Ectodermal cell (in vitro differentiated cells): Measurements from ENCODE around the gene PLEKHO2. TPM values are rescaled to one million over a fixed set of nuclear protein-coding genes. Genes with fewer than 3 reads are reported as not detected.
"Not testable (repeated sequence)": the region's sequence is repeated elsewhere in the genome, so short reads cannot be mapped to it uniquely, and the experiment has no call there.

ENCODE experiments used
- H3K27ac ChIP-seq: 2 replicates; pipeline ENCODE4 v1.7.0; 2013; ENCODE audit warnings: mild to moderate bottlenecking, low read depth, low read length; ENCODE audit not compliant: insufficient read depth, poor library complexity, severe bottlenecking
- H3K27me3 ChIP-seq: 2 replicates; pipeline ENCODE4 v1.7.0; 2013; ENCODE audit warnings: mild to moderate bottlenecking, low read length; ENCODE audit not compliant: insufficient read depth, control insufficient read depth, poor library complexity, severe bottlenecking
- H3K36me3 ChIP-seq: one replicate; pipeline ENCODE4 v1.7.0; 2013; ENCODE audit warnings: low read length; ENCODE audit not compliant: control insufficient read depth, insufficient read depth
- H3K4me1 ChIP-seq: one replicate; pipeline ENCODE4 v1.7.0; 2013; ENCODE audit warnings: low read length; ENCODE audit not compliant: control insufficient read depth, insufficient read depth
- H3K4me3 ChIP-seq: 2 replicates; pipeline ENCODE4 v1.7.0; 2013; ENCODE audit warnings: low read depth, low read length, control low read depth; ENCODE audit not compliant: insufficient read depth
- H3K9me3 ChIP-seq: 2 replicates; pipeline ENCODE4 v1.7.0; 2013; ENCODE audit warnings: mild to moderate bottlenecking, low read length, moderate library complexity; ENCODE audit not compliant: control insufficient read depth
- WGBS, 2 experiments: methylation state at CpG; one replicate each; pipeline ENCODE4 v1.1.7; 2013; ENCODE audit warnings: missing lambda C conversion rate in 2 of 2; 5-methylcytosine and 5-hydroxymethylcytosine counted together
- polyA plus RNA-seq, 4 experiments: library from polyadenylated mRNA; stranded (reverse); fragments of 50-300 nt; gene quantifications; one replicate each; pipeline ENCODE4 v1.2.3, GENCODE V29; 2013

PLEKHO2 gene
- polyA plus RNA-seq (2013, experiment 1 of 4), result 14.3 TPM
- 14.6 TPM for polyA plus RNA-seq (2013, experiment 2 of 4)
- polyA plus RNA-seq (2013, experiment 3 of 4), result 11.2 TPM
- polyA plus RNA-seq (2013, experiment 4 of 4), result 13.1 TPM

- WGBS, 2 experiments, result 0% methylated on average over 69 to 70 of the region's 75 CpGs
- no peaks in the 10 kb centered on the region for H3K9me3 ChIP-seq
Measured at GRCh38 chr15:64841344-64842095, at the start of gene PLEKHO2. PLEKHO2 (plus strand) TSS chr15:64841915; CDS start chr15:64842017, 102 bp downstream.

GRCh38 chr15:64792282-64792681, 49.4 kb upstream of the PLEKHO2 start:
- Histone ChIP-seq H3K36me3 (no peaks in the 10 kb centered on the region), H3K4me3 (no peak overlapping the region), H3K4me1 (no peaks in the 10 kb centered on the region), H3K9me3 (no peaks in the 10 kb centered on the region), H3K27ac (no peak overlapping the region), H3K27me3 (no peaks in the 10 kb centered on the region)
- 88 to 94% methylated on average over 3 of the region's 3 CpGs for WGBS, 2 experiments

More at GRCh38 chr15:64841344-64842095, at the start of gene PLEKHO2:
- H3K4me1 ChIP-seq, result peaks cover 31% of the 10 kb centered on the region
- H3K4me3 ChIP-seq, result peak within 1 kb of the TSS; percentile 79
- H3K36me3 ChIP-seq, result no peaks in the 10 kb centered on the region
- peak within 1 kb of the TSS; percentile 77 for H3K27ac ChIP-seq
- H3K27me3 ChIP-seq, result no peaks in the 10 kb centered on the region

- H3K9me3 ChIP-seq, H3K4me3 ChIP-seq, H3K36me3 ChIP-seq, H3K4me1 ChIP-seq, H3K27me3 ChIP-seq, H3K27ac ChIP-seq: not testable (repeated sequence)
- WGBS, 2 experiments, result 93 to 96% methylated on average over 7 of the region's 7 CpGs
Measured at GRCh38 chr15:64795299-64795698, 46.4 kb upstream of the PLEKHO2 start.

- not testable (repeated sequence) for H3K27ac ChIP-seq
Measured at GRCh38 chr15:64795921-64796320, 45.8 kb upstream of the PLEKHO2 start.

GRCh38 chr15:64798905-64799304, 42.8 kb upstream of the PLEKHO2 start:
- not testable (repeated sequence) for H3K4me1 ChIP-seq, H3K36me3 ChIP-seq, H3K27ac ChIP-seq, H3K4me3 ChIP-seq, H3K9me3 ChIP-seq, H3K27me3 ChIP-seq
- 88 to 91% methylated on average over 23 to 24 of the region's 29 CpGs for WGBS, 2 experiments

More at GRCh38 chr15:64795921-64796320, 45.8 kb upstream of the PLEKHO2 start:
- not testable (repeated sequence) for H3K4me1 ChIP-seq, H3K27me3 ChIP-seq, H3K4me3 ChIP-seq, H3K36me3 ChIP-seq, H3K9me3 ChIP-seq
- 92% methylated on average over 9 of the region's 9 CpGs for WGBS, 2 experiments

GRCh38 chr15:64800476-64800875, 41.2 kb upstream of the PLEKHO2 start:
- H3K9me3 ChIP-seq, result no peaks in the 10 kb centered on the region
- no peaks in the 10 kb centered on the region for H3K36me3 ChIP-seq
- WGBS, 2 experiments, result 93 to 94% methylated on average over 2 of the region's 2 CpGs
- no peak overlapping the region for H3K27ac ChIP-seq
- H3K4me1 ChIP-seq, result no peaks in the 10 kb centered on the region
- no peak overlapping the region for H3K4me3 ChIP-seq
- no peaks in the 10 kb centered on the region for H3K27me3 ChIP-seq

- H3K9me3 ChIP-seq, result no peaks in the 10 kb centered on the region
- peaks cover 23% of the 10 kb centered on the region for H3K4me1 ChIP-seq
- H3K27me3 ChIP-seq, result no peaks in the 10 kb centered on the region
- no peak overlapping the region for H3K4me3 ChIP-seq
- H3K36me3 ChIP-seq, result no peaks in the 10 kb centered on the region
- H3K27ac ChIP-seq, result no peak overlapping the region
- WGBS, 2 experiments, result 92 to 100% methylated on average over 1 of the region's 1 CpG
Measured at GRCh38 chr15:64803526-64803925, 38.2 kb upstream of the PLEKHO2 start.

GRCh38 chr15:64804619-64805018, 37.1 kb upstream of the PLEKHO2 start:
- 39 to 49% methylated on average over 2 of the region's 2 CpGs for WGBS, 2 experiments
- H3K27me3 ChIP-seq, result peaks cover 4% of the 10 kb centered on the region
- H3K4me1 ChIP-seq, result peaks cover 30% of the 10 kb centered on the region
- no peaks in the 10 kb centered on the region for H3K9me3 ChIP-seq
- no peak overlapping the region for H3K27ac ChIP-seq
- H3K36me3 ChIP-seq, result no peaks in the 10 kb centered on the region
- H3K4me3 ChIP-seq, result no peak overlapping the region

GRCh38 chr15:64806509-64806908, 35.2 kb upstream of the PLEKHO2 start:
- Histone ChIP-seq H3K27ac (no peak overlapping the region), H3K27me3 (peaks cover 4% of the 10 kb centered on the region), H3K4me3 (no peak overlapping the region), H3K4me1 (peaks cover 40% of the 10 kb centered on the region), H3K9me3 (no peaks in the 10 kb centered on the region), H3K36me3 (no peaks in the 10 kb centered on the region)
- 58 to 60% methylated on average over 6 of the region's 6 CpGs for WGBS, 2 experiments

GRCh38 chr15:64807051-64807749, 34.5 kb upstream of the PLEKHO2 start:
- Histone ChIP-seq H3K4me3 (no peak overlapping the region), H3K9me3 (no peaks in the 10 kb centered on the region), H3K4me1 (peaks cover 40% of the 10 kb centered on the region), H3K36me3 (no peaks in the 10 kb centered on the region), H3K27ac (no peak overlapping the region), H3K27me3 (peaks cover 4% of the 10 kb centered on the region)
- 34 to 42% methylated on average over 12 to 13 of the region's 13 CpGs for WGBS, 2 experiments
